NCI-H82 treated with DMSO at 0.1 percent for 48 hours (cell line): ENCODE measurements around the gene EFHC1.
"Not testable (repeated sequence)": the region's sequence is repeated elsewhere in the genome, so short reads cannot be mapped to it uniquely, and the experiment has no call there.

Source experiments
- DNase-seq: peaks from one replicate; lab custom pipeline; 2025; ENCODE audit not compliant: unreplicated experiment; lab: John Stamatoyannopoulos, UW

EFHC1 gene, protein sequence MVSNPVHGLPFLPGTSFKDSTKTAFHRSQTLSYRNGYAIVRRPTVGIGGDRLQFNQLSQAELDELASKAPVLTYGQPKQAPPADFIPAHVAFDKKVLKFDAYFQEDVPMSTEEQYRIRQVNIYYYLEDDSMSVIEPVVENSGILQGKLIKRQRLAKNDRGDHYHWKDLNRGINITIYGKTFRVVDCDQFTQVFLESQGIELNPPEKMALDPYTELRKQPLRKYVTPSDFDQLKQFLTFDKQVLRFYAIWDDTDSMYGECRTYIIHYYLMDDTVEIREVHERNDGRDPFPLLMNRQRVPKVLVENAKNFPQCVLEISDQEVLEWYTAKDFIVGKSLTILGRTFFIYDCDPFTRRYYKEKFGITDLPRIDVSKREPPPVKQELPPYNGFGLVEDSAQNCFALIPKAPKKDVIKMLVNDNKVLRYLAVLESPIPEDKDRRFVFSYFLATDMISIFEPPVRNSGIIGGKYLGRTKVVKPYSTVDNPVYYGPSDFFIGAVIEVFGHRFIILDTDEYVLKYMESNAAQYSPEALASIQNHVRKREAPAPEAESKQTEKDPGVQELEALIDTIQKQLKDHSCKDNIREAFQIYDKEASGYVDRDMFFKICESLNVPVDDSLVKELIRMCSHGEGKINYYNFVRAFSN

DNA sequence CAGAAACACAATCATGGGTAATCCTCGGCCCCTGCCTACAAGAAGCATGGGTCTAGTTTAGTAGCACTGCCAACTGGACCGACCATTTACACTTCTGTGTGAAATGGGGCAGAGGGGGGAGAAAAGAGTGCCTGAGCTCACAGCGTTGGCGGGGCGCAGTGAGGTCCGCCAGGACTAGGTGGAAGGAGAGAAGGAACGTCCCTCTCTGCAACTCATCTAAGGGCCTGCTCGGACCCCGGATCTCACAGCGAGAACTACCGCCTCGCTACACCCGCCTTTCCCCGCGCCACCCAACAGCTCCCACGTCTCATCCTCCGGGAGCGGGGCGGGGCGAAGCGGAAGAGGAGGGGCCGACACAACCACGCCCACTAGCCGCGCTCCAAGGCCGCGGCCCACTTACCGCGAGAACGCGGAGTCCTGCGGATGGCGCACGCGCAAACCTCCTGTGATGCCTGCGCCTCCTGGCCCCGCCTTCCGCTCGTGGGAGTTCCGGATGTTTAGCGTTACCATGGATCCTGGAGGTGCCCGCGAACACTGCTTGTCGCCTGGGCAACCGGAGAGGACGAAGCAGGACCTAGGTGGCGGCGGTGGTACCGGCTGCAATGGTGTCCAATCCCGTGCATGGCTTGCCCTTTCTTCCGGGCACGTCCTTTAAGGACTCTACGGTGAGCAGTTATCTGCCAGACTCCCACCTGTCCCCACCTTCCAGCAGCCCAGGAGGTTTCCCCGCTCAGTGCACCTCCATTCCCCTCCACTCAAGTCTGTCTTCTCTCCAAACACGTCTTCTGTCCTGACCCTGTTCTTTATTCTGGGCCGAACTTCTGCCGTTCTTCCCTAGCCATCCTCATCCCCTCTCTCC is at the start of gene EFHC1:
Gene EFHC1 (plus strand): TSS at position 534 of the 859 bp plus-strand sequence. CDS start 69 bp downstream, at position 603.
- peak; percentile 95 for DNase-seq

GRCh38 chr6:52371656-52372191 is 48.4 kb upstream of the EFHC1 start:
- DNase-seq, result no peak

- no peak for DNase-seq
These were observed 46.9 kb upstream of the EFHC1 start for GRCh38 chr6:52373151-52373690.

GRCh38 chr6:52374247-52374646 is 45.9 kb upstream of the EFHC1 start:
- DNase-seq, result no peak

DNA sequence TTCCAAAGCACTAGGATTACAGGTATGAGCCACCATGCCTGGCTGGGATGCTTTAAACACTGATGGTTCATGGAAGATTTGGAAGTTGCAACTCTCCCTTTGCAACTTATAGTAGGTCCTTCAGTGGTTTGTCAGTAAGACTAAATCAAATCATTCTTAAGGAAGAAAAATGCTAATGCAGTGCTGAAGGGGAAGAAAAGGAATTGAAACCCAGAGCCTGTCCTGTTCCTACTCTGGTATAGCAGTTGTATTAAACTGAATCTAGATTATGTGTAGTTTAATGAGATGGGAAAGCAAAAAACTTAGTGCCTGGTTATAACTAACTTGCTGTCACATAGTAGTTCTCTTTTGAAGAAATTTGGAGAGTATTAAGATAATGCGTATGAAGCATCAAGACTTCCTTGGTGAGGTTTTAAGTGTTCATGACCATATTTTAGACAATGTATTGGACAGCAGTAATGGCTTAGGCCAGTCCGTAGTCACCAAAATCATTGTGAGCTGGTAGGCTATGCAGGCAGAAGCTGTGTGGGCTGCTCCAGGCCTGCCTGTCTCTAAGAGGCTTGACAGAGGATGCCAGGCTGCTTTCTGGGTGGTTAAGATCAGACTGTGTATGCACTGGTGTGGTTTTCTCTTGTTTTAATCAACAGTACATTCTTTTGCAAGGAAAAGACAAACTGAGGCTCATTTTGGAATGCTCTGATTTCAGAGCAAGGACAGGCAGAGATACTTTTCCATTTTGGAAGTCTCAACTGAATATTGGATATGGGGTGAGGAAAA is 44.2 kb upstream of the EFHC1 start:
- no peak for DNase-seq

GRCh38 chr6:52376763-52377162 is 43.4 kb upstream of the EFHC1 start:
- no peak for DNase-seq

GRCh38 chr6:52377538-52378221 is 42.5 kb upstream of the EFHC1 start:
- DNase-seq, result no peak

- no peak for DNase-seq
These were observed 38.9 kb upstream of the EFHC1 start for GRCh38 chr6:52381249-52381648.

GRCh38 chr6:52384145-52384766 is 35.9 kb upstream of the EFHC1 start:
- DNase-seq, result no peak

GRCh38 chr6:52385074-52385473 is 35.1 kb upstream of the EFHC1 start:
- no peak for DNase-seq

- not testable (repeated sequence) for DNase-seq
These were observed 32.0 kb upstream of the EFHC1 start for GRCh38 chr6:52388119-52388518.

DNA sequence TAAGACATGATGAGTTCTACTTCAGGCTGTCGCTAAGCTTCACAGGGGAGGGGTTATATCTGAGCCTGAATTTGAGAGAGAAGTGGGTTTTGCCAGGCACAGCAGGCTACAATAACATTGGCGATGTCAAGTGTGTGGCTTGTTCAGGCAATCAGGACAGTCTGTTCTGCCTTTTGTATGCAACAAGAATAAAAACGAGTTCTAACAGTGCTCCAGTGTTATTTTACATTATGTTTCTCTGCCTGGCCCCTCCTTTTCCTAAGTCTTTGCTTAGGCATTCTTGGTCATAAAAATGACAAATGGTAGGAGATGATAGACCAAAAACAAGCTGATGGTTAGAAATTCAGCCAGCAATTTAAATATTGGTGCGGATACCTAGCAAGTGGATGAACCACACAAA is 31.4 kb upstream of the EFHC1 start:
- no peak for DNase-seq

DNA sequence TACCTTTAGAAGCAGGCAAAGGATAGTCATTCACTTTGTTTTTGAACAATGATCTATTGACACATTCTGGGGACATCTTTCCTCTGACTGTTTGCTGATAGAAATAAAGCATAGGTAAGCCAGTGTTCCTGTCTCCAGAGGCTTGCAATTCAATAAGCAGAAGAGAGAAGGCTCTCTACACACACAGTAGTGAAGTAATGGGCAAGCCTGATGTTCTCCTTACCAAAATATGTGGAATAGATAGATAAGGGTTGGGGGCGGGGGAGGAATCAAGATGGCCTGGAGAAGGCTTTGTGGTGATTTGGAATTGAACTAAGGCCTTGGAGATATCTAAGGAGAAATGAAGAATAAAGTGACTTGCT is 30.9 kb upstream of the EFHC1 start:
- DNase-seq, result no peak

GRCh38 chr6:52389626-52390360 is 30.3 kb upstream of the EFHC1 start:
- DNase-seq, result no peak

- no peak for DNase-seq
These were observed 29.8 kb upstream of the EFHC1 start for GRCh38 chr6:52390361-52390727.

GRCh38 chr6:52391599-52391998 is 28.5 kb upstream of the EFHC1 start:
- DNase-seq, result no peak

DNA sequence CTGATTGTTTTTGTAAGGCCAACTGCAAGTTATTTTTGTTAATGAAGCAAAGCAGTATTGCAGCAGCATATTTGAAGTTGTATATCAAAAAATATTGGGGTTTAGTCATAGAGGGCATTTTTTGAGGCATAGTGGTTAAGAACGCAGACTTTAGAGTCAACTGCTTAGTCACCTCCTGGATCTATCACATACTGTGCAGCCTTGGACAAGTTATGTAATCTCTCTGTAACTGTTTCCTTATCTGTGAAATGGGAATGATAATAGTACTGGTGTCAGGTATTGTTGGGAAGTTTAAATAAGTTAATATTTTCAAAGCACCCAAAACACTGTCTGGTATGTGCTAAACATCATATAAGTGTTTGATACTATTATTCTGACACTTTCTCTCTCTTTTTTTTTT is 27.2 kb upstream of the EFHC1 start:
- DNase-seq, result no peak

DNA sequence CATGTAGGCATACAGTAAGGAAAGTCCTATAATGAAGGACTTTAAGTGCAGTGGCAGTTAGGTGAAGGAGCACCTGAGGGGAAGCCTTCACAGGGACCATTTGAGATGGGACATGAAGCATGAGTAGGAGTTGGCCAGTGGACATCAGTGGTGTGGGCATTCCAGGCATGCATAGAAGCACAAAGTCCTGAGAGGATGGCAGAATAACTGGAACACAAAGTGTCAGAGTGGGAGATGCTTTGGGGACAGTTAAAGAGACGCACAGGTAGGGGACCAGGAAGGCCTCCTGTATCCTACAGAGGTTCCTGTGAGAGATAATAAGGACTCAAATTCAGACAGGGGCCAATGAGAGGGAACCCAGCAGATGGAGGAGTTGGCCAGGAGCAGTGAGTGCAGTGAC is 26.4 kb upstream of the EFHC1 start:
- no peak for DNase-seq

GRCh38 chr6:52394251-52394666 is 25.9 kb upstream of the EFHC1 start:
- no peak for DNase-seq
